Rectal smooth muscle tissue (tissue), 1 donor: ENCODE results near the gene YPEL3.

Experiments used
- H3K27ac ChIP-seq: one replicate; pipeline ENCODE4 v1.7.0; 2013; ENCODE audit warnings: low read depth, low read length, inconsistent platforms
- H3K27me3 ChIP-seq: one replicate; pipeline ENCODE4 v1.7.0; 2013; ENCODE audit warnings: low read length; ENCODE audit not compliant: control insufficient read depth, insufficient read depth
- H3K36me3 ChIP-seq: one replicate; pipeline ENCODE4 v1.7.0; 2013; ENCODE audit warnings: low read length; ENCODE audit not compliant: control insufficient read depth, insufficient read depth
- H3K4me1 ChIP-seq: one replicate; pipeline ENCODE4 v1.7.0; 2013; ENCODE audit warnings: low read length; ENCODE audit not compliant: control insufficient read depth, insufficient read depth
- H3K4me3 ChIP-seq: one replicate; pipeline ENCODE4 v1.7.0; 2013; ENCODE audit warnings: low read length
- H3K9ac ChIP-seq: one replicate; pipeline ENCODE4 v1.7.0; 2013; ENCODE audit warnings: low read length

The YPEL3 gene

DNA sequence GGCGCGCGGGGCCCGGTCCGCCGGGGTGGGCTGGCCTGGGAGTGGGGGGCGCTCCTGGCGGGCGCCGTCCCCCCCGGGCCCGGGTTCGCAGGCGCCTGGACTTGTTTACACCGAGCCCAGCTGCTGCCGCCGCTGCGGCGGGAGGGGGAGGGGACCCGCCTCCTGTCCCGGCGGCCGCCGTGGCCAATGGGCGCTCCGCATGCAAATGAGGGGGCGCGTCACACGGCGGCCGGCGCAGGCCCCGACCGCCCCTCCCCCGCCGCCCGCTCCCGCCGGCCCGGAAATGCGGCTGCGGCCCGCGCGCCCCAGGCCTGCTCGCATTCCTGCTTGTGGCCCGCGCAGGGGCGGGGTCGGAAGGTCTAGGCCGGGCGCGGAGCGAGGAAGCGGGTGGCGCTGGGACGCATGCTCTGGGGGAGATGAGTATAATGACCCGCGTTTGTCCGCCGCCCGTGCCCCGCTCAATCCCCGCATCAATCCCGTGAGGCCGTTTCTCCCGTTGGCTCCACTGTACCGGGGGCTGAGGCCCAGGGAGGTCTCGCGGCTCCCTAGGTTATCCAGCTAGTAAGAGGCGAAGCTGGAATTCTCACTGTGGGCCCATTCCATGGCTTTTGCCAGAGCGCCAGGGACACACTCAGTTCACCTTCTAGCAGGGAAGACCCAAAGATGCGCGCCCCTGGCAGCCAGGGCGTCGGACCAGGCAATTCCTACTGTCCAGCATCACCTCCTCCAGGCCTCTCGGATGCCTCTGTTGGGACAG, at the start of gene YPEL3:
YPEL3 (minus strand) TSS at position 109 of the 757 bp plus-strand sequence. CDS start 731 bp downstream, outside the sequence.
- Histone ChIP-seq H3K4me3 (peak within 1 kb of the TSS; percentile 94), H3K36me3 (peaks cover 4% of the 10 kb centered on the region), H3K9ac (peak within 1 kb of the TSS; percentile 82), H3K27ac (peak within 1 kb of the TSS; percentile 93), H3K27me3 (no peaks in the 10 kb centered on the region), H3K4me1 (peaks cover 19% of the 10 kb centered on the region)

GRCh38 chr16:30145657-30146056, 49.6 kb upstream of the YPEL3 start:
- Histone ChIP-seq H3K4me3 (no peak overlapping the region), H3K27ac (no peak overlapping the region), H3K36me3 (no peaks in the 10 kb centered on the region), H3K27me3 (no peaks in the 10 kb centered on the region), H3K9ac (no peak overlapping the region), H3K4me1 (no peaks in the 10 kb centered on the region)

DNA sequence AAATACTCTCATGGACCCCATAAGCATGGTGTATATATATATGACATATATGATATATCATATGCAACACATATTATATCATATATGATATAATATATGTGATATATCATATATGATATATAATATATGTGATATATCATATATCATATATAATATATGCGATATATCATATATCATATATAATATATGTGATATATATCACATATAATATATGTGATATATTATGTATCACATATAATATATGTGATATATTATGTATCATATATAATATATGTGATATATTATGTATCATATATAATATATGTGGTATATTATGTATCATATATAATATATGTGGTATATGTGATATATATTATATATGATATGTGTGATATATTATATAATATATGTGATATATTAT, 48.9 kb upstream of the YPEL3 start:
- no peak overlapping the region for H3K27ac ChIP-seq
- H3K4me3 ChIP-seq = no peak overlapping the region
- no peaks in the 10 kb centered on the region for H3K36me3 ChIP-seq
- no peaks in the 10 kb centered on the region for H3K27me3 ChIP-seq
- no peaks in the 10 kb centered on the region for H3K4me1 ChIP-seq
- H3K9ac ChIP-seq = no peak overlapping the region

GRCh38 chr16:30144017-30144416, 48.0 kb upstream of the YPEL3 start:
- no peaks in the 10 kb centered on the region for H3K4me1 ChIP-seq
- H3K36me3 ChIP-seq = no peaks in the 10 kb centered on the region
- no peak overlapping the region for H3K9ac ChIP-seq
- H3K27ac ChIP-seq = no peak overlapping the region
- H3K27me3 ChIP-seq = no peaks in the 10 kb centered on the region
- H3K4me3 ChIP-seq = no peak overlapping the region

GRCh38 chr16:30143347-30143702, 47.3 kb upstream of the YPEL3 start:
- Histone ChIP-seq H3K4me1 (no peaks in the 10 kb centered on the region), H3K27ac (no peak overlapping the region), H3K36me3 (no peaks in the 10 kb centered on the region), H3K27me3 (no peaks in the 10 kb centered on the region), H3K9ac (no peak overlapping the region), H3K4me3 (no peak overlapping the region)

GRCh38 chr16:30142672-30143346, 46.8 kb upstream of the YPEL3 start:
- no peaks in the 10 kb centered on the region for H3K4me1 ChIP-seq
- H3K9ac ChIP-seq = no peak overlapping the region
- no peaks in the 10 kb centered on the region for H3K36me3 ChIP-seq
- no peaks in the 10 kb centered on the region for H3K27me3 ChIP-seq
- no peak overlapping the region for H3K4me3 ChIP-seq
- H3K27ac ChIP-seq = no peak overlapping the region

- Histone ChIP-seq H3K9ac (no peak overlapping the region), H3K27me3 (no peaks in the 10 kb centered on the region), H3K4me3 (no peak overlapping the region), H3K27ac (no peak overlapping the region), H3K4me1 (no peaks in the 10 kb centered on the region), H3K36me3 (no peaks in the 10 kb centered on the region)
Observed at GRCh38 chr16:30141750-30142149, 45.7 kb upstream of the YPEL3 start.

DNA sequence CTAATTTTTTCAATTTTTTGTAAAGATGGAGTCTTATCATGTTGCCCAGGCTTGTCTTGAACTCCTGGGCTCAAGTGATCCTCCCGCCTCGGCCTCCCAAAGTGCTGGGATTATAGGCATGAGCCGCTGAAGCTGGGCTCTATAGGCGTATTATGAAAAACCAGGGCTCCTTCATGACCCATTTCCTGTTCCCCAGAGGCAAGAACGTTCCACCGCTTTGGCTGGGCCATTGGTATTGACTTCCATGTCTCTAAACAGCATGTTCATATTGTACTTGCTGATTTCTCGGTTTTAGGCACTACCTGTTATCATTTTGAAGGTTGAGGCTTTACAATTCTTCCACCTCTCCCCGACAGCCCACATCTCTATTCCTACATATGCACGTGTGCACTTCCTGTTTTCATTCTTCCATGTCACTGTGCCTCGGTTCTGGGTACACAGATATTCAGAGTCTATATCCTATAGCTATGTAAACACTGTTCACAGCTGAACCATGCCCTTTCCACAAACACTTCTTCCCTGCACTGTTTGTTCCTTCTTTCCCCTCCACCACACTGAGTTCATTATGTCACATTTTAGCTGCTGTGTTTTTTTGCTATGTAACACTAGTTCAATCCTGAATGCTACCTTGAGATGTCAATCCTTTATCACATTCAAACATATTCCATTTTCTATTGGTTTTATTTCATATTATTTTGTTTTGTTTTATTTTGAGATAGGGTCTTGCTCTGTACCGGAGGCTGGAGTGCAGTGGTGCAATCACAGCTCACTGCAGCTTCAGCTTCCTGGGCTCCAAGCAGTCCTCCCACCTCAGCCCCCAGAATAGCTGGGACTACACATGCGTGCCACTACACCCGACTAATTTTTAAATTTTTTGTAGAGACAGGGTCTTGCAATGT, 43.8 kb upstream of the YPEL3 start:
- Histone ChIP-seq H3K27me3 (no peaks in the 10 kb centered on the region), H3K36me3 (no peaks in the 10 kb centered on the region), H3K4me3 (no peak overlapping the region), H3K9ac (no peak overlapping the region), H3K27ac (no peak overlapping the region), H3K4me1 (no peaks in the 10 kb centered on the region)

GRCh38 chr16:30137897-30138296, 41.9 kb upstream of the YPEL3 start:
- no peak overlapping the region for H3K27ac ChIP-seq
- no peaks in the 10 kb centered on the region for H3K27me3 ChIP-seq
- H3K4me3 ChIP-seq = no peak overlapping the region
- no peaks in the 10 kb centered on the region for H3K36me3 ChIP-seq
- H3K9ac ChIP-seq = no peak overlapping the region
- no peaks in the 10 kb centered on the region for H3K4me1 ChIP-seq

- H3K36me3 ChIP-seq = no peaks in the 10 kb centered on the region
- no peaks in the 10 kb centered on the region for H3K4me1 ChIP-seq
- H3K9ac ChIP-seq = no peak overlapping the region
- H3K4me3 ChIP-seq = no peak overlapping the region
- H3K27ac ChIP-seq = no peak overlapping the region
- no peaks in the 10 kb centered on the region for H3K27me3 ChIP-seq
Observed at GRCh38 chr16:30136971-30137605, 41.1 kb upstream of the YPEL3 start.

DNA sequence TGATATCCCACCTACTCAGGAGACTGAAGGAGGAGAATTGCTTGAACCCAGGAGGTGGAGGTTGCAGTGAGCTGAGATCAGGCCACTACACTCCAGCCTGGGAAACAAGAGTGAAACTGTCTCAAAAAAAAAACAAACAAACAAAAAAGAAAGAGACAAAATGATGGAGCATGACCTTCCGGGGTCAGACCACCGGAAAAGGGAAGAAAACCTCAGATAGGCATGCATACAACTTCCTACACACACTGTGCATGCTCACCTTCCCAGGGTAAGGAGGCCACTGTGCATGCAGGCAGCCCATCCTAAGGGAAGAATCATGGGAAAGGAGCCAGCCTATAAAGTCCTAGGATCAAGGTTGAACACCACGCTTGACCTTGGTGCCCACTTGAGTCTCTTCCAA, 36.6 kb upstream of the YPEL3 start:
- no peak overlapping the region for H3K27ac ChIP-seq
- no peak overlapping the region for H3K9ac ChIP-seq
- H3K4me3 ChIP-seq = no peak overlapping the region
- H3K36me3 ChIP-seq = no peaks in the 10 kb centered on the region
- H3K4me1 ChIP-seq = no peaks in the 10 kb centered on the region
- no peaks in the 10 kb centered on the region for H3K27me3 ChIP-seq

DNA sequence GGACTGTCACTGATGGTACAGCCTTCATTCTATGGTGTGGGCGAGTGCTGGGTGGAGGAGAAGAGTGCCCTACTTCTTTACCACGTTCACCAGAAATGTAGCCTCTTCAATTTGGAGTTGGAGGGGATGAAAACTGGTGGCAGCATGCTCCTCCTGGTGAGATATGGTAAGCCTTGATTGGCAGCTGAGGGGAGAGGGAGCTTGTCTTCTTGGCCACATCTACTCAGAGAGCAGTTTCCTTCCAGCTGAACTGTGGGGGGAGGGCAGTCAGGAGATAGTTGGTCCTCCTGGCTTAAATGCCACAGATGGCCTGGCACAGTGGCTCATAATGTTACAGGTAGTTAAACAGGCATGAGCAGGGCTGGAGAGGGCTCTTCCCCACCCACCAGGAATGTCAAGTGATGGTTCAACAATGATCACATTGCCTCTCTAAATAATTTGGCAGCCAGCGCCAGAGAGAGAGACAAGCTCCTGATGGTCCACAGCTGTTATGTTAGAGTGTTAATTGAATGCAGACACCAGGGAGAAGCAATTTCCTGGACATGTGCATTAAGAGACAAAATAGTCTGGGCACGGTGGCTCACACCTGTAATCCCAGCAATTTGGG, 36.0 kb upstream of the YPEL3 start:
- no peak overlapping the region for H3K9ac ChIP-seq
- no peaks in the 10 kb centered on the region for H3K36me3 ChIP-seq
- H3K27ac ChIP-seq = no peak overlapping the region
- no peaks in the 10 kb centered on the region for H3K4me1 ChIP-seq
- H3K4me3 ChIP-seq = no peak overlapping the region
- H3K27me3 ChIP-seq = no peaks in the 10 kb centered on the region
